ENCODE measurements around the gene SLC39A3.

Gene SLC39A3

GRCh38 chr19:2739602-2740313, at the start of gene SLC39A3:
SLC39A3 (minus strand) TSS chr19:2740017; CDS start chr19:2737257, 2,760 bp downstream.
- DNase-seq = peak; percentile 87 to 90

GRCh38 chr19:2788237-2788636, 48.4 kb upstream of the SLC39A3 start:
- DNase-seq = no peak

GRCh38 chr19:2787115-2787514, 47.3 kb upstream of the SLC39A3 start:
- DNase-seq = no peak

- peak; percentile 97 to 98 for DNase-seq
Observed at GRCh38 chr19:2785244-2785997, 45.6 kb upstream of the SLC39A3 start, which contains the start of gene THOP1. THOP1 (plus strand) TSS chr19:2785503; CDS start chr19:2785663, 160 bp downstream.

- DNase-seq = no peak
Observed at GRCh38 chr19:2783781-2784145, 43.9 kb upstream of the SLC39A3 start.

- DNase-seq = peak; percentile 98 to 99
Observed at GRCh38 chr19:2782936-2783780, 43.3 kb upstream of the SLC39A3 start, which contains the start of gene SGTA. SGTA (minus strand) TSS chr19:2783273; CDS start chr19:2769068, 14,205 bp downstream.

GRCh38 chr19:2782329-2782935, 42.6 kb upstream of the SLC39A3 start:
- DNase-seq = no peak

- DNase-seq = no peak
Observed at GRCh38 chr19:2780284-2780683, 40.5 kb upstream of the SLC39A3 start.

GRCh38 chr19:2779121-2779740, 39.4 kb upstream of the SLC39A3 start:
- no peak for DNase-seq

- DNase-seq = no peak
Observed at GRCh38 chr19:2777952-2778683, 38.3 kb upstream of the SLC39A3 start.

- DNase-seq = peak; percentile 48
Observed at GRCh38 chr19:2775556-2776430, 36.0 kb upstream of the SLC39A3 start.

GRCh38 chr19:2774953-2775555, 35.2 kb upstream of the SLC39A3 start:
- DNase-seq = no peak

GRCh38 chr19:2774083-2774679, 34.4 kb upstream of the SLC39A3 start:
- DNase-seq = no peak

GRCh38 chr19:2771786-2772674, 32.2 kb upstream of the SLC39A3 start:
- DNase-seq = no peak

GRCh38 chr19:2770055-2771013, 30.5 kb upstream of the SLC39A3 start:
- no peak for DNase-seq

GRCh38 chr19:2769218-2769617, 29.4 kb upstream of the SLC39A3 start:
- DNase-seq = no peak

Data from AML-193 (cell line).